Ectodermal cell (in vitro differentiated cells): ENCODE measurements around the gene PARD3B.

Source experiments
- H3K27ac ChIP-seq: 2 replicates; pipeline ENCODE4 v1.7.0; 2013; ENCODE audit warnings: mild to moderate bottlenecking, low read depth, low read length; ENCODE audit not compliant: insufficient read depth, poor library complexity, severe bottlenecking
- H3K27me3 ChIP-seq: 2 replicates; pipeline ENCODE4 v1.7.0; 2013; ENCODE audit warnings: mild to moderate bottlenecking, low read length; ENCODE audit not compliant: insufficient read depth, control insufficient read depth, poor library complexity, severe bottlenecking
- H3K36me3 ChIP-seq: one replicate; pipeline ENCODE4 v1.7.0; 2013; ENCODE audit warnings: low read length; ENCODE audit not compliant: control insufficient read depth, insufficient read depth
- H3K4me1 ChIP-seq: one replicate; pipeline ENCODE4 v1.7.0; 2013; ENCODE audit warnings: low read length; ENCODE audit not compliant: control insufficient read depth, insufficient read depth
- H3K4me3 ChIP-seq: 2 replicates; pipeline ENCODE4 v1.7.0; 2013; ENCODE audit warnings: low read depth, low read length, control low read depth; ENCODE audit not compliant: insufficient read depth
- H3K9me3 ChIP-seq: 2 replicates; pipeline ENCODE4 v1.7.0; 2013; ENCODE audit warnings: mild to moderate bottlenecking, low read length, moderate library complexity; ENCODE audit not compliant: control insufficient read depth
- WGBS, 2 experiments: methylation state at CpG; one replicate each; pipeline ENCODE4 v1.1.7; 2013; ENCODE audit warnings: missing lambda C conversion rate in 2 of 2; 5-methylcytosine and 5-hydroxymethylcytosine counted together

Gene PARD3B

GRCh38 chr2:204738721-204739120, 193.4 kb downstream of the PARD3B start:
- Histone ChIP-seq H3K27me3 (no peaks in the 10 kb centered on the region), H3K9me3 (no peaks in the 10 kb centered on the region), H3K36me3 (no peaks in the 10 kb centered on the region), H3K4me3 (no peak overlapping the region), H3K4me1 (peaks cover 3% of the 10 kb centered on the region), H3K27ac (no peak overlapping the region)
- 83 to 100% methylated on average over 1 of the region's 1 CpG for WGBS, 2 experiments

- 94% methylated on average over 2 of the region's 2 CpGs for WGBS, 2 experiments
- no peak overlapping the region for H3K4me3 ChIP-seq
Observed at GRCh38 chr2:204743393-204743960, 198.2 kb downstream of the PARD3B start.

GRCh38 chr2:204744506-204744905, 199.2 kb downstream of the PARD3B start:
- 91 to 96% methylated on average over 1 of the region's 2 CpGs for WGBS, 2 experiments
- no peaks in the 10 kb centered on the region for H3K9me3 ChIP-seq
- H3K4me1 ChIP-seq = peaks cover 3% of the 10 kb centered on the region
- no peaks in the 10 kb centered on the region for H3K36me3 ChIP-seq
- H3K4me3 ChIP-seq = no peak overlapping the region
- no peak overlapping the region for H3K27ac ChIP-seq
- no peaks in the 10 kb centered on the region for H3K27me3 ChIP-seq

More at GRCh38 chr2:204743393-204743960, 198.2 kb downstream of the PARD3B start:
- Histone ChIP-seq H3K9me3 (no peaks in the 10 kb centered on the region), H3K27ac (no peak overlapping the region), H3K4me1 (peaks cover 3% of the 10 kb centered on the region), H3K36me3 (no peaks in the 10 kb centered on the region), H3K27me3 (no peaks in the 10 kb centered on the region)

- Histone ChIP-seq H3K9me3 (no peaks in the 10 kb centered on the region), H3K27ac (no peak overlapping the region), H3K4me1 (no peaks in the 10 kb centered on the region), H3K4me3 (no peak overlapping the region), H3K27me3 (no peaks in the 10 kb centered on the region), H3K36me3 (no peaks in the 10 kb centered on the region)
- WGBS, 2 experiments = 89% methylated on average over 2 of the region's 2 CpGs; no CpG with 5 or more reads in 1 of the 2 experiments
Observed at GRCh38 chr2:204748286-204748685, 203.0 kb downstream of the PARD3B start.

GRCh38 chr2:204749319-204749718, 204.0 kb downstream of the PARD3B start:
- Histone ChIP-seq H3K4me1 (no peaks in the 10 kb centered on the region), H3K4me3 (no peak overlapping the region), H3K9me3 (no peaks in the 10 kb centered on the region), H3K27me3 (no peaks in the 10 kb centered on the region), H3K36me3 (no peaks in the 10 kb centered on the region), H3K27ac (no peak overlapping the region)
- 97 to 100% methylated on average over 3 of the region's 3 CpGs for WGBS, 2 experiments

GRCh38 chr2:204750389-204750788, 205.1 kb downstream of the PARD3B start:
- H3K9me3 ChIP-seq = no peaks in the 10 kb centered on the region
- no peaks in the 10 kb centered on the region for H3K27me3 ChIP-seq
- H3K36me3 ChIP-seq = no peaks in the 10 kb centered on the region
- H3K4me3 ChIP-seq = no peak overlapping the region
- no peaks in the 10 kb centered on the region for H3K4me1 ChIP-seq
- H3K27ac ChIP-seq = no peak overlapping the region
- WGBS, 2 experiments = 84 to 88% methylated on average over 5 of the region's 5 CpGs

- no peaks in the 10 kb centered on the region for H3K27me3 ChIP-seq
- H3K4me3 ChIP-seq = no peak overlapping the region
- H3K4me1 ChIP-seq = no peaks in the 10 kb centered on the region
- H3K9me3 ChIP-seq = no peaks in the 10 kb centered on the region
- H3K27ac ChIP-seq = no peak overlapping the region
- no peaks in the 10 kb centered on the region for H3K36me3 ChIP-seq
Observed at GRCh38 chr2:204751472-204751871, 206.2 kb downstream of the PARD3B start.

- H3K4me1 ChIP-seq = no peaks in the 10 kb centered on the region
- no peak overlapping the region for H3K4me3 ChIP-seq
- no peak overlapping the region for H3K27ac ChIP-seq
- WGBS, 2 experiments = 100% methylated on average over 1 of the region's 1 CpG; no CpG with 5 or more reads in 1 of the 2 experiments
- no peaks in the 10 kb centered on the region for H3K36me3 ChIP-seq
- H3K9me3 ChIP-seq = no peaks in the 10 kb centered on the region
- H3K27me3 ChIP-seq = no peaks in the 10 kb centered on the region
Observed at GRCh38 chr2:204753841-204754240, 208.6 kb downstream of the PARD3B start.

GRCh38 chr2:204754898-204755297, 209.6 kb downstream of the PARD3B start:
- Histone ChIP-seq H3K9me3 (no peaks in the 10 kb centered on the region), H3K36me3 (no peaks in the 10 kb centered on the region), H3K4me1 (no peaks in the 10 kb centered on the region), H3K27me3 (no peaks in the 10 kb centered on the region), H3K27ac (no peak overlapping the region), H3K4me3 (no peak overlapping the region)
- WGBS, 2 experiments = 90 to 99% methylated on average over 1 to 2 of the region's 3 CpGs

- H3K36me3 ChIP-seq = no peaks in the 10 kb centered on the region
- no peaks in the 10 kb centered on the region for H3K4me1 ChIP-seq
- H3K9me3 ChIP-seq = peaks cover 2% of the 10 kb centered on the region
- WGBS, 2 experiments = 93 to 95% methylated on average over 4 of the region's 4 CpGs
- no peak overlapping the region for H3K27ac ChIP-seq
- no peak overlapping the region for H3K4me3 ChIP-seq
- H3K27me3 ChIP-seq = no peaks in the 10 kb centered on the region
Observed at GRCh38 chr2:204763974-204764703, 218.9 kb downstream of the PARD3B start.
